GM12878 (cell line): ENCODE results near the gene GDAP1L1. TPM values are rescaled to one million over a fixed set of nuclear protein-coding genes. Genes with fewer than 3 reads are reported as not detected.

Source experiments
- ATAC-seq: fragments of 200-7000 bp; cut with Tn5 transposase; 3 replicates; pipeline ENCODE4 v1.9.1; 2020; ENCODE audit warnings: mild to moderate bottlenecking, moderate library complexity
- BruUV-seq: library from RNA; stranded (reverse); fragments of 400-500 nt; replicated peaks from 2 replicates; lab custom pipeline; 2021; lab: Mats Ljungman, UMichigan
- CTCF ChIA-PET: fragments of 300-600 bp; sonication (Branson Sonifier 250); formaldehyde crosslinking; extraction: SDS; loops from one replicate; lab custom pipeline; 2021; ENCODE audit warnings: inconsistent platforms; lab: Yijun Ruan, JAX
- POLR2A ChIA-PET: fragments of 350-600 bp; formaldehyde crosslinking; extraction: SDS; loops from one replicate; lab custom pipeline; 2021; ENCODE audit warnings: inconsistent platforms; lab: Charles Lee
- RAD21 ChIA-PET: fragments of 300-600 bp; sonication (Branson Sonifier 250); formaldehyde crosslinking; loops from one replicate; lab custom pipeline; 2023; ENCODE audit warnings: antibody characterized with exemption; ENCODE audit not compliant: unreplicated experiment; lab: Charles Lee
- SMC1A ChIA-PET: fragments of 300-600 bp; sonication (Branson Sonifier 250); formaldehyde crosslinking; loops from one replicate; lab custom pipeline; 2023; ENCODE audit not compliant: unreplicated experiment, uncharacterized antibody; lab: Charles Lee
- DNase-seq: peaks from one replicate; pipeline ENCODE4 v3.0.0-alpha.2; 2011; ENCODE audit warnings: low read depth, low spot score
- FAIRE-seq: peaks from 3 replicates; lab custom pipeline; 2011; peaks lifted over from hg19 to GRCh38; lab: Jason Lieb, UNC
- H2AFZ ChIP-seq: 2 replicates; pipeline ENCODE4 v1.6.0; 2011; ENCODE audit warnings: low read depth, low read length, control low read depth; ENCODE audit not compliant: control insufficient read depth
- H3K27ac ChIP-seq: 2 replicates; pipeline ENCODE4 v1.5.1; 2011; ENCODE audit warnings: control low read depth; ENCODE audit not compliant: control insufficient read depth, insufficient read depth
- H3K27me3 ChIP-seq, 2 experiments: replicated peaks in 1 of 2; 2 replicates each; pipeline versions ENCODE4 v1.6.0 to v1.6.1; 2011; ENCODE audit warnings: low read length in 1 of 2; ENCODE audit not compliant: control insufficient read depth in 2 of 2, insufficient read depth in 2 of 2
- H3K36me3 ChIP-seq, 2 experiments: 2 replicates each; pipeline ENCODE4 v1.5.1; 2011; ENCODE audit warnings: low read length in 1 of 2; ENCODE audit not compliant: control insufficient read depth in 2 of 2, insufficient read depth in 2 of 2
- H3K4me1 ChIP-seq: 2 replicates; pipeline ENCODE4 v1.6.1; 2011; ENCODE audit warnings: mild to moderate bottlenecking, low read length, moderate library complexity, mixed read lengths; ENCODE audit not compliant: control insufficient read depth, insufficient read depth
- H3K4me2 ChIP-seq: 2 replicates; pipeline ENCODE4 v1.6.0; 2011; ENCODE audit warnings: control low read depth; ENCODE audit not compliant: control insufficient read depth, insufficient read depth
- H3K4me3 ChIP-seq: fragments of 200-600 bp; sonication (generic); 2 replicates; pipeline ENCODE4 v1.5.1; 2016
- H3K79me2 ChIP-seq: 2 replicates; pipeline ENCODE4 v1.6.0; 2011; ENCODE audit warnings: low read length; ENCODE audit not compliant: control insufficient read depth, insufficient read depth
- H3K9ac ChIP-seq: 2 replicates; pipeline ENCODE4 v1.8.0; 2011; ENCODE audit warnings: low read length, control low read depth, mixed read lengths; ENCODE audit not compliant: control insufficient read depth, insufficient read depth
- H3K9me3 ChIP-seq: replicated peaks from 3 replicates; pipeline ENCODE4 v1.5.1; 2011; ENCODE audit warnings: mild to moderate bottlenecking, low read length; ENCODE audit not compliant: control insufficient read depth, insufficient read depth
- H4K20me1 ChIP-seq: 2 replicates; pipeline ENCODE4 v1.6.0; 2011; ENCODE audit not compliant: control insufficient read depth, insufficient read depth
- CHD2 ChIP-seq: IDR thresholded peaks from 2 replicates; pipeline ENCODE4 v1.6.1; 2011; ENCODE audit warnings: low read depth, low read length, improper control_type of control experiment, borderline replicate concordance
- RELA ChIP-seq: fragments of 450-650 bp; IDR thresholded peaks from 2 replicates; pipeline ENCODE4 v1.8.0; 2014; ENCODE audit warnings: borderline replicate concordance; ENCODE audit not compliant: partially characterized antibody
- SUPT20H ChIP-seq: IDR thresholded peaks from 2 replicates; pipeline ENCODE4 v1.6.1; 2011; ENCODE audit warnings: low read depth, mild to moderate bottlenecking, low read length, moderate library complexity, borderline replicate concordance; ENCODE audit not compliant: control insufficient read depth
- ZSCAN29 ChIP-seq: fragments of 450-650 bp; IDR thresholded peaks from 2 replicates; pipeline ENCODE4 v1.6.1; 2017; ENCODE audit warnings: mild to moderate bottlenecking, moderate library complexity
- WGBS: methylation state at CpG from one replicate; pipeline ENCODE4 v1.1.6; 2016; ENCODE audit warnings: low lambda C conversion rate; ENCODE audit not compliant: insufficient replicate concordance, insufficient coverage; ENCODE audit errors: missing lambda C conversion rate; 5-methylcytosine and 5-hydroxymethylcytosine counted together
- in situ Hi-C: fragments of 300-500 bp; cut with MboI; formaldehyde crosslinking; loops from 9 replicates; pipeline ENCODE4 v1.14.3; 2018; ENCODE audit warnings: mixed read lengths
- intact Hi-C: fragments of 100-400 bp; cut with micrococcal nuclease; formaldehyde crosslinking; loops from one replicate; pipeline ENCODE4 v1.14.2; 2022; ENCODE audit not compliant: unreplicated experiment
- polyA plus RNA-seq, 11 experiments: library from polyadenylated mRNA; depleted of rRNA in 4 of 11; unstranded in 6 of 11; stranded (reverse) in 5 of 11; fragments of >200 nt; fragmentation: Nextera tagmentation in 4 of 11; fragmentation: Illumina TruSeq in 1 of 11; extraction: Ambion mirVana in 4 of 11; extraction: Trizol in 1 of 11; gene quantifications; 1 replicate in 1 of 11; 2 replicates in 10 of 11; pipeline versions ENCODE4 v1.2.1 to v1.2.3, GENCODE V29; 2011 to 2016; ENCODE audit warnings: inconsistent platforms in 2 of 11, missing spikeins in 2 of 11, low read depth in 1 of 11
- total RNA-seq, 4 experiments: library from RNA; depleted of rRNA in 3 of 4; stranded (reverse); fragments of >200 nt in 3 of 4; fragmentation: Illumina TruSeq in 1 of 4; extraction: Trizol in 1 of 4; gene quantifications; 2 replicates each; pipeline versions ENCODE4 v1.2.1 to v1.2.3, GENCODE V29; 2013 to 2021
- TF ChIP-seq, protein P1 (sequence below): IDR thresholded peaks from 2 replicates; pipeline ENCODE4 v1.6.1; 2012; ENCODE audit warnings: mild to moderate bottlenecking, low read depth, low read length
- TF ChIP-seq, protein P2 (sequence below): fragments of 450-650 bp; IDR thresholded peaks from 2 replicates; pipeline ENCODE4 v1.6.1; 2018; ENCODE audit warnings: mild to moderate bottlenecking, low read depth, moderate library complexity; ENCODE audit not compliant: partially characterized antibody

GDAP1L1 gene
- total and polyA plus RNA-seq, 10 of the 15 experiments (the other 5 are each of a cell fraction or from before 2014, with no cell fraction given) = 0.08 to 0.38 TPM; not detected in 8

DNA sequence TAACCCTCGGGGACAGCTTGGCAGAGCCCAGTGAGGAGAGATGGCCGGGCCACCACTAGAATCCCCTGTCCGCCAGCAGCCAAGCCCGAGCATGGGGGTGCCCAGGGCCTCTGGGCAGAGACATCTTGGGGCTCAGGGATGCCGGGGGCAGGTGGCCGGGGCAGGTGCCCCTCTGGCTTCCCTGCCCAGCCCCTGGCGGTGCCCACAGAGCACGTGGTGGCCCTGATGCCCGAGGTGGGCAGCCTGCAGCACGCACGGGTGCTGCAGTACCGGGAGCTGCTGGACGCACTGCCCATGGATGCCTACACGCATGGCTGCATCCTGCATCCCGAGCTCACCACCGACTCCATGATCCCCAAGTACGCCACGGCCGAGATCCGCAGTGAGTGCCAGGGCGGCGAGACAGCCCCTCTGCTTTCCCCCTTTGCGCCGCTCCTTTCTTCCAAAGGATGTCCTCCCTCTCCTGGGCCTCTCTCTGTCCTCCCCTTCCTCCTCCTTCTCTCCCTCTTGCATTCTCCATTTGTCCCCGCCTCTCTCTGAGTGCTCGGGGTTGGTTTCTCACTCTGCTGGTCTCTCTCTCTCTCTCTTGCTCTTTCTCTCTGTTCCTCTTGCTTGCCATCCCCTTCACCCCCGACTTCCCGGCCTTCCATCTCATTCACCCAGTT is 11.2 kb downstream of the GDAP1L1 start:
- H3K9ac ChIP-seq = no peak overlapping the region

DNA sequence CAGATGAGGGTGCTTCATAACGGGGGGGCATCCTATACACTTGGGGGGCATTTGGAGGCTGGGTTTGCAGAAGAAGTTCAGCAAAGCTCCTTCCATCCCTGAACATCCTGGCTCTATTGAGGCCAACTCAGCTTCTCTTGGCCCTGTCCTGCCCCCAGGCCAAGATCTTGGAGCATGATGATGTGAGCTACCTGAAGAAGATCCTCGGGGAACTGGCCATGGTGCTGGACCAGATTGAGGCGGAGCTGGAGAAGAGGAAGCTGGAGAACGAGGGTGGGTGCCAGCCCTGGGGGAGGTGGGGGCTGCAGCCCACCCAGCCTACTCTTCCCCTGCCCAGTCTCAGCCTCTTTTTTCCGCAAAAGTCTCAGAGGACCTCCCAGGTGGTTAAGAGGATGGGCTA is 17.2 kb downstream of the GDAP1L1 start:
- Histone ChIP-seq H4K20me1 (no peaks in the 10 kb centered on the region), H3K4me1 (no peaks in the 10 kb centered on the region), H3K9me3 (no peaks in the 10 kb centered on the region), H3K79me2 (no peaks in the 10 kb centered on the region), H3K4me2 (no peak overlapping the region), H3K27ac (no peak overlapping the region), H2AFZ (no peak overlapping the region), H3K4me3 (no peak overlapping the region), H3K27me3 (no peaks in the 10 kb centered on the region; a peak in 1 of 4 replicates), H3K36me3 (no peaks in the 10 kb centered on the region), H3K9ac (no peak overlapping the region)
- intact Hi-C loops (no loop called here), in situ Hi-C loops (no loop called here)
- no peak for FAIRE-seq
- POLR2A ChIA-PET = no interaction called here
- RAD21 ChIA-PET = no interaction called here
- no peak for DNase-seq
- CTCF ChIA-PET = interaction anchor here (2.5 kb wide), 1 partner anchor 48 kb away, joined by 8 read pairs; no protein-coding TSS in a partner anchor
- BruUV-seq = no TSS peak
- no peak for ATAC-seq
- TF ChIP-seq, protein P1, sequence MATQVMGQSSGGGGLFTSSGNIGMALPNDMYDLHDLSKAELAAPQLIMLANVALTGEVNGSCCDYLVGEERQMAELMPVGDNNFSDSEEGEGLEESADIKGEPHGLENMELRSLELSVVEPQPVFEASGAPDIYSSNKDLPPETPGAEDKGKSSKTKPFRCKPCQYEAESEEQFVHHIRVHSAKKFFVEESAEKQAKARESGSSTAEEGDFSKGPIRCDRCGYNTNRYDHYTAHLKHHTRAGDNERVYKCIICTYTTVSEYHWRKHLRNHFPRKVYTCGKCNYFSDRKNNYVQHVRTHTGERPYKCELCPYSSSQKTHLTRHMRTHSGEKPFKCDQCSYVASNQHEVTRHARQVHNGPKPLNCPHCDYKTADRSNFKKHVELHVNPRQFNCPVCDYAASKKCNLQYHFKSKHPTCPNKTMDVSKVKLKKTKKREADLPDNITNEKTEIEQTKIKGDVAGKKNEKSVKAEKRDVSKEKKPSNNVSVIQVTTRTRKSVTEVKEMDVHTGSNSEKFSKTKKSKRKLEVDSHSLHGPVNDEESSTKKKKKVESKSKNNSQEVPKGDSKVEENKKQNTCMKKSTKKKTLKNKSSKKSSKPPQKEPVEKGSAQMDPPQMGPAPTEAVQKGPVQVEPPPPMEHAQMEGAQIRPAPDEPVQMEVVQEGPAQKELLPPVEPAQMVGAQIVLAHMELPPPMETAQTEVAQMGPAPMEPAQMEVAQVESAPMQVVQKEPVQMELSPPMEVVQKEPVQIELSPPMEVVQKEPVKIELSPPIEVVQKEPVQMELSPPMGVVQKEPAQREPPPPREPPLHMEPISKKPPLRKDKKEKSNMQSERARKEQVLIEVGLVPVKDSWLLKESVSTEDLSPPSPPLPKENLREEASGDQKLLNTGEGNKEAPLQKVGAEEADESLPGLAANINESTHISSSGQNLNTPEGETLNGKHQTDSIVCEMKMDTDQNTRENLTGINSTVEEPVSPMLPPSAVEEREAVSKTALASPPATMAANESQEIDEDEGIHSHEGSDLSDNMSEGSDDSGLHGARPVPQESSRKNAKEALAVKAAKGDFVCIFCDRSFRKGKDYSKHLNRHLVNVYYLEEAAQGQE = peak; percentile 81
- TF ChIP-seq, protein P2, sequence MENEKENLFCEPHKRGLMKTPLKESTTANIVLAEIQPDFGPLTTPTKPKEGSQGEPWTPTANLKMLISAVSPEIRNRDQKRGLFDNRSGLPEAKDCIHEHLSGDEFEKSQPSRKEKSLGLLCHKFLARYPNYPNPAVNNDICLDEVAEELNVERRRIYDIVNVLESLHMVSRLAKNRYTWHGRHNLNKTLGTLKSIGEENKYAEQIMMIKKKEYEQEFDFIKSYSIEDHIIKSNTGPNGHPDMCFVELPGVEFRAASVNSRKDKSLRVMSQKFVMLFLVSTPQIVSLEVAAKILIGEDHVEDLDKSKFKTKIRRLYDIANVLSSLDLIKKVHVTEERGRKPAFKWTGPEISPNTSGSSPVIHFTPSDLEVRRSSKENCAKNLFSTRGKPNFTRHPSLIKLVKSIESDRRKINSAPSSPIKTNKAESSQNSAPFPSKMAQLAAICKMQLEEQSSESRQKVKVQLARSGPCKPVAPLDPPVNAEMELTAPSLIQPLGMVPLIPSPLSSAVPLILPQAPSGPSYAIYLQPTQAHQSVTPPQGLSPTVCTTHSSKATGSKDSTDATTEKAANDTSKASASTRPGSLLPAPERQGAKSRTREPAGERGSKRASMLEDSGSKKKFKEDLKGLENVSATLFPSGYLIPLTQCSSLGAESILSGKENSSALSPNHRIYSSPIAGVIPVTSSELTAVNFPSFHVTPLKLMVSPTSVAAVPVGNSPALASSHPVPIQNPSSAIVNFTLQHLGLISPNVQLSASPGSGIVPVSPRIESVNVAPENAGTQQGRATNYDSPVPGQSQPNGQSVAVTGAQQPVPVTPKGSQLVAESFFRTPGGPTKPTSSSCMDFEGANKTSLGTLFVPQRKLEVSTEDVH = no peak
- TF ChIP-seq ZSCAN29 (no peak), RELA (no peak)
- WGBS = 11% methylated on average over 5 of the region's 5 CpGs
- SMC1A ChIA-PET = interaction anchor here (0.7 kb wide), 1 partner anchor 35 kb away, joined by 3 read pairs; no protein-coding TSS in a partner anchor

More for the DNA sequence above, 11.2 kb downstream of the GDAP1L1 start:
- CTCF ChIA-PET = no interaction called here
- Histone ChIP-seq H3K27me3 (no peaks in the 10 kb centered on the region), H3K4me2 (no peak overlapping the region), H3K79me2 (no peaks in the 10 kb centered on the region), H3K9me3 (no peaks in the 10 kb centered on the region), H4K20me1 (no peaks in the 10 kb centered on the region), H2AFZ (no peak overlapping the region), H3K36me3 (no peaks in the 10 kb centered on the region), H3K4me3 (no peak overlapping the region), H3K4me1 (no peaks in the 10 kb centered on the region), H3K27ac (no peak overlapping the region)
- no peak for TF ChIP-seq CHD2
- TF ChIP-seq SUPT20H = no peak
- no peak for ATAC-seq
- in situ Hi-C loops = no loop called here
- SMC1A ChIA-PET = no interaction called here
- no peak for DNase-seq
- no peak for FAIRE-seq
- POLR2A ChIA-PET = no interaction called here
- WGBS = 30% methylated on average over 24 of the region's 28 CpGs
- RAD21 ChIA-PET = no interaction called here
- intact Hi-C loops = no loop called here
- no TSS peak for BruUV-seq
